Ovary (tissue), 3 donors: ENCODE results near the gene LRRC8C.

Source experiments
- POLR2A ChIP-seq: fragments of 450-650 bp; IDR thresholded peaks from one replicate; pipeline ENCODE4 v1.6.1; 2017; ENCODE audit warnings: antibody characterized with exemption, mild to moderate bottlenecking, moderate library complexity
- TF ChIP-seq, protein P1 (sequence below), 3 donors: fragments of 450-650 bp in 2 of 3; fragments of 200-600 bp in 1 of 3; IDR thresholded peaks; one replicate each; pipeline versions ENCODE4 v1.5.1 to v1.8.0; 2016 to 2022; ENCODE audit warnings: antibody characterized with exemption in 3 of 3, mild to moderate bottlenecking in 1 of 3
- donor health status: DM: no; HTN: no; CAD: no.

DNA sequence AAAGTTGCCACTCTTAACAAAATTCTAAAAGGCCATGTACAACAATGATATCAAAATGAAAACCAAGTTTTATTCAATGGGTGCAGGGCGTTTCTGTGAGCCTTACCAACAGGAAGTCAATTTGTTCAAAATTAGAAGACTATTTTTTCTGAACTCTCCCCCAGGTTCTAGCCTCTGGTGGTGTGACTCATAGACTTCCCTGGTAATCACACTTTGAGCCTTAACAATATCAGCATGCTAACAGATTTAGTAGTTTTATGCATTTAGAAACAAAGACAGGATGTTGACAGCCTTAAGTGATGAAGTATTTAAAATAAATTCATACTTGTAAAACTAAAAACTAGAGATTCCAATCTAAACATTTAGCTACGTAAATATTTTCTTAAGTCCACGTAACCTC lies 88.4 kb downstream of the LRRC8C start:
- TF ChIP-seq, protein P1, sequence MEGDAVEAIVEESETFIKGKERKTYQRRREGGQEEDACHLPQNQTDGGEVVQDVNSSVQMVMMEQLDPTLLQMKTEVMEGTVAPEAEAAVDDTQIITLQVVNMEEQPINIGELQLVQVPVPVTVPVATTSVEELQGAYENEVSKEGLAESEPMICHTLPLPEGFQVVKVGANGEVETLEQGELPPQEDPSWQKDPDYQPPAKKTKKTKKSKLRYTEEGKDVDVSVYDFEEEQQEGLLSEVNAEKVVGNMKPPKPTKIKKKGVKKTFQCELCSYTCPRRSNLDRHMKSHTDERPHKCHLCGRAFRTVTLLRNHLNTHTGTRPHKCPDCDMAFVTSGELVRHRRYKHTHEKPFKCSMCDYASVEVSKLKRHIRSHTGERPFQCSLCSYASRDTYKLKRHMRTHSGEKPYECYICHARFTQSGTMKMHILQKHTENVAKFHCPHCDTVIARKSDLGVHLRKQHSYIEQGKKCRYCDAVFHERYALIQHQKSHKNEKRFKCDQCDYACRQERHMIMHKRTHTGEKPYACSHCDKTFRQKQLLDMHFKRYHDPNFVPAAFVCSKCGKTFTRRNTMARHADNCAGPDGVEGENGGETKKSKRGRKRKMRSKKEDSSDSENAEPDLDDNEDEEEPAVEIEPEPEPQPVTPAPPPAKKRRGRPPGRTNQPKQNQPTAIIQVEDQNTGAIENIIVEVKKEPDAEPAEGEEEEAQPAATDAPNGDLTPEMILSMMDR (IDR thresholded peaks at IDR 0.05): no peak
- TF ChIP-seq POLR2A: no peak
